Loucy (cell line): ENCODE results near the gene COL10A1.

Experiments
- H2AFZ ChIP-seq: fragments of 200-600 bp; sonication (generic); 2 replicates; pipeline ENCODE4 v1.6.0; 2016; ENCODE audit warnings: antibody characterized with exemption, mild to moderate bottlenecking, low read length, moderate library complexity
- H3F3A ChIP-seq: fragments of 200-600 bp; 2 replicates; pipeline ENCODE4 v1.6.0; 2016; ENCODE audit warnings: antibody characterized with exemption, low read depth, mild to moderate bottlenecking
- H3K27me3 ChIP-seq: fragments of 200-600 bp; sonication (generic); 2 replicates; pipeline ENCODE4 v1.6.1; 2014; ENCODE audit warnings: low read length, mild to moderate bottlenecking; ENCODE audit not compliant: insufficient read depth, poor library complexity, severe bottlenecking
- H3K36me3 ChIP-seq: fragments of 200-600 bp; sonication (generic); 2 replicates; pipeline ENCODE4 v1.6.1; 2016; ENCODE audit warnings: low read length; ENCODE audit not compliant: insufficient read depth
- H3K4me1 ChIP-seq: fragments of 200-600 bp; sonication (generic); 2 replicates; pipeline ENCODE4 v1.5.1; 2014; ENCODE audit warnings: low read length, mild to moderate bottlenecking; ENCODE audit not compliant: insufficient read depth, poor library complexity, severe bottlenecking
- H3K4me2 ChIP-seq: fragments of 200-600 bp; sonication (generic); 2 replicates; pipeline ENCODE4 v1.6.0; 2014; ENCODE audit warnings: antibody characterized with exemption, low read length, low read depth, mild to moderate bottlenecking; ENCODE audit not compliant: poor library complexity, severe bottlenecking
- H3K4me3 ChIP-seq: fragments of 200-600 bp; sonication (generic); 2 replicates; pipeline ENCODE4 v1.5.1; 2014; ENCODE audit warnings: low read length, mild to moderate bottlenecking, mixed read lengths; ENCODE audit not compliant: poor library complexity, severe bottlenecking
- H3K79me2 ChIP-seq: fragments of 200-600 bp; sonication (generic); 2 replicates; pipeline ENCODE4 v1.6.1; 2014; ENCODE audit warnings: low read length; ENCODE audit not compliant: insufficient read depth
- H3K9ac ChIP-seq: fragments of 200-600 bp; sonication (generic); 2 replicates; pipeline ENCODE4 v1.6.0; 2014; ENCODE audit warnings: mild to moderate bottlenecking, low read depth, low read length, moderate library complexity; ENCODE audit not compliant: poor library complexity, severe bottlenecking
- H3K9me2 ChIP-seq: fragments of 200-600 bp; sonication (generic); replicated peaks from 2 replicates; pipeline ENCODE4 v1.6.1; 2016; ENCODE audit warnings: low read depth, low read length, mixed read lengths
- H3K9me3 ChIP-seq: fragments of 200-600 bp; sonication (generic); 2 replicates; pipeline ENCODE4 v1.6.1; 2014; ENCODE audit warnings: mild to moderate bottlenecking, antibody characterized with exemption, low read length, low read depth; ENCODE audit not compliant: insufficient read depth
- H4K20me1 ChIP-seq: fragments of 200-600 bp; sonication (generic); 2 replicates; pipeline ENCODE4 v1.6.0; 2014; ENCODE audit warnings: antibody characterized with exemption, low read length, mild to moderate bottlenecking; ENCODE audit not compliant: insufficient read depth, poor library complexity, severe bottlenecking
- CTCF ChIP-seq: fragments of 200-600 bp; sonication (generic); conservative IDR thresholded peaks from 2 replicates; pipeline ENCODE4 v1.5.1; 2014; ENCODE audit warnings: mild to moderate bottlenecking, antibody characterized with exemption, low read length
- EZH2phosphoT487 ChIP-seq: fragments of 200-600 bp; IDR thresholded peaks from 2 replicates; pipeline ENCODE4 v1.6.1; 2018; ENCODE audit warnings: antibody characterized with exemption, mild to moderate bottlenecking, moderate library complexity, borderline replicate concordance

The COL10A1 gene

GRCh38 chr6:116072368-116072767 lies 53.6 kb downstream of the COL10A1 start:
- no peak overlapping the region for H3K9ac ChIP-seq

GRCh38 chr6:116070616-116071389 lies 55.1 kb downstream of the COL10A1 start:
- Histone ChIP-seq H3K9me2 (no peaks in the 10 kb centered on the region), H3K4me2 (no peak overlapping the region), H2AFZ (no peak overlapping the region), H3K79me2 (no peaks in the 10 kb centered on the region), H3K4me1 (no peaks in the 10 kb centered on the region), H3K9ac (no peak overlapping the region), H3K36me3 (no peaks in the 10 kb centered on the region), H3K27me3 (no peaks in the 10 kb centered on the region), H3K4me3 (no peak overlapping the region), H3K9me3 (no peaks in the 10 kb centered on the region), H4K20me1 (no peaks in the 10 kb centered on the region), H3F3A (no peaks in the 10 kb centered on the region)
- TF ChIP-seq EZH2phosphoT487 (no peak), CTCF (no peak)

More at GRCh38 chr6:116072368-116072767, 53.6 kb downstream of the COL10A1 start:
- H3K9me3 ChIP-seq, result no peaks in the 10 kb centered on the region
- no peaks in the 10 kb centered on the region for H3K79me2 ChIP-seq
- H2AFZ ChIP-seq, result no peak overlapping the region
- no peaks in the 10 kb centered on the region for H3K27me3 ChIP-seq
- H3F3A ChIP-seq, result no peaks in the 10 kb centered on the region
- no peak overlapping the region for H3K4me2 ChIP-seq
- H3K36me3 ChIP-seq, result no peaks in the 10 kb centered on the region
- no peaks in the 10 kb centered on the region for H3K9me2 ChIP-seq
- no peak for TF ChIP-seq EZH2phosphoT487
- TF ChIP-seq CTCF, result no peak
- no peaks in the 10 kb centered on the region for H3K4me1 ChIP-seq
- no peaks in the 10 kb centered on the region for H4K20me1 ChIP-seq
- no peak overlapping the region for H3K4me3 ChIP-seq

- Histone ChIP-seq H3K9ac (no peak overlapping the region), H4K20me1 (no peaks in the 10 kb centered on the region), H3K36me3 (no peaks in the 10 kb centered on the region), H3K27me3 (no peaks in the 10 kb centered on the region), H3K9me3 (no peaks in the 10 kb centered on the region), H3K79me2 (no peaks in the 10 kb centered on the region), H2AFZ (no peak overlapping the region), H3K4me1 (no peaks in the 10 kb centered on the region), H3F3A (no peaks in the 10 kb centered on the region), H3K4me3 (no peak overlapping the region), H3K4me2 (no peak overlapping the region), H3K9me2 (no peaks in the 10 kb centered on the region)
- no peak for TF ChIP-seq EZH2phosphoT487
Measured at GRCh38 chr6:116070101-116070500, 55.8 kb downstream of the COL10A1 start.
